ENCODE measurements around the gene CAPRIN1. TPM values are rescaled to one million over a fixed set of nuclear protein-coding genes. Genes with fewer than 3 reads are reported as not detected.

The CAPRIN1 gene, protein sequence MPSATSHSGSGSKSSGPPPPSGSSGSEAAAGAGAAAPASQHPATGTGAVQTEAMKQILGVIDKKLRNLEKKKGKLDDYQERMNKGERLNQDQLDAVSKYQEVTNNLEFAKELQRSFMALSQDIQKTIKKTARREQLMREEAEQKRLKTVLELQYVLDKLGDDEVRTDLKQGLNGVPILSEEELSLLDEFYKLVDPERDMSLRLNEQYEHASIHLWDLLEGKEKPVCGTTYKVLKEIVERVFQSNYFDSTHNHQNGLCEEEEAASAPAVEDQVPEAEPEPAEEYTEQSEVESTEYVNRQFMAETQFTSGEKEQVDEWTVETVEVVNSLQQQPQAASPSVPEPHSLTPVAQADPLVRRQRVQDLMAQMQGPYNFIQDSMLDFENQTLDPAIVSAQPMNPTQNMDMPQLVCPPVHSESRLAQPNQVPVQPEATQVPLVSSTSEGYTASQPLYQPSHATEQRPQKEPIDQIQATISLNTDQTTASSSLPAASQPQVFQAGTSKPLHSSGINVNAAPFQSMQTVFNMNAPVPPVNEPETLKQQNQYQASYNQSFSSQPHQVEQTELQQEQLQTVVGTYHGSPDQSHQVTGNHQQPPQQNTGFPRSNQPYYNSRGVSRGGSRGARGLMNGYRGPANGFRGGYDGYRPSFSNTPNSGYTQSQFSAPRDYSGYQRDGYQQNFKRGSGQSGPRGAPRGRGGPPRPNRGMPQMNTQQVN
- total RNA-seq = 160 and 191 TPM in 2 replicates

DNA sequence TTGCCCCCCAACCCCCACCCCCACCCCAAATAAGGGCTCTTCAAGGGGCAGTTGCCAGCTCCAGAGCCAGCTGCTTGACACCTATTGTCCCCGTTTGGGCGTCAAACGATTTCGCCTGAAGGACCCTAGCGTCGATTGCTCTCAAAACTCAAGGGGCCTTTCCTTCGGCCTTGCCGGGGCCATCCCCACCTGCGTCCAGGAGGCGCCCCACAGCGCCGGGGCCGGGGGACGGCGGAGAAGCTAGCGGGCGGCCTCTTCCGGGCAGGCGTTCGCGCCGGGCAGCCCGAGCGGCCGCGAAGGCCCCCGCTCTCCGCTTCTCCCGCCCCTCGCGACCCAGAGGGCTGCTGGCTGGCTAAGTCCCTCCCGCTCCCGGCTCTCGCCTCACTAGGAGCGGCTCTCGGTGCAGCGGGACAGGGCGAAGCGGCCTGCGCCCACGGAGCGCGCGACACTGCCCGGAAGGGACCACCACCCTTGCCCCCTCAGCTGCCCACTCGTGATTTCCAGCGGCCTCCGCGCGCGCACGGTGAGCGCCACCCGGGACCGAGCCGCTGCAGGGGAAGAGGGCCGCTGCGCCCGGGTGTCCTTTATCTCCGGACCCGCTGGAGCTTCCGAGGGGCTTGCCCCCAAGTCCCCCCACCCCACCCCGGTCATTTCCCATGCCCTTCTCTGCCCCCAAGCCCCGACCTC lies at the start of gene CAPRIN1:
TSS of gene CAPRIN1 (plus strand) at position 383 of the 687 bp plus-strand sequence. CDS start 690 bp downstream, outside the sequence.

DNA sequence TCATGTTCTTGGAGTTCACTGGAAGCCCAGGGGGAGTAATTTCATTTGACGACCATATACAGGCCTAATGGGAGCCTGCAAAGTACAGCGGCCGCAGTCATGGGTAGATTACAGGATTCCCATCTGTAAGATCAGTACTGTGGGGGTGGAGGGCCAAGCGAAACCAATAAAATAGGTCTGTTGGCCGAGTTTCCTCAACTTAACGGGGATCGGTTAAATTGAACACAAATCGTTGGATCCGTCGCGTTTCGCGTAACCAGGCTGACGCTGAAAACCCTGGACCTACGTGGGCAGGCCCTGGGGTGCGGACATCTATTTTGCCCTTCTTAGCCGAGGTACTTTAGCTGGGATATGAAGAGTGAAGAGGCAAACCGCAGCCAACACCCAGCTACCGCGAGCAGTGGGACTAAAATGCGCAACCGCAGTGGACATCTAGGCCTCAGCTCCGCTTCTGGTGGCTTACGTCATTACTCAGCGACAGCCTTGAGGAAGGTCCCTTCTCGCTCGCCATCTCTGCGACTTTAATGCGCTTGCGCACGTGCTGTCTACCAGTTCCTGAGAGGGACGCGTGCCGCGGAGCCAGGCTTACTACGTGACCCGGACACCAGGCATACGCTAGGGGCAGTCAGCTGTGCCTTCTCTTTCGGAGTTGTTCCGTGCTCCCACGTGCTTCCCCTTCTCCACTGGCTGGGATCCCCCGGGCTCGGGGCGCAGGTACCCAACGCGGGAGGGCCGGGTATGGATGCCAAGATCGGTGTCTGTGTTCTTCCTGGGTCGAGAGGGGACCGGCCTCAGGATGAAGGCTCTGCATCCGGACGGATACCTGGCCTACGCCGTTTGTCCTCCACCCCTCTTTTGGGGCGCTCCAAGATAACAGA lies 53.8 kb downstream of the CAPRIN1 start, which contains the start of gene NAT10:
TSS of gene NAT10 (plus strand) at position 551 of the 878 bp plus-strand sequence. CDS start 2,597 bp downstream, outside the sequence.

Other genes with a start within 250 kb of the CAPRIN1 start
- gene LMO2, start 159.7 kb upstream of the CAPRIN1 start, total RNA-seq = 0.39 and 2.2 TPM in 2 replicates
- gene NAT10, start 53.9 kb downstream of the CAPRIN1 start, total RNA-seq = 23.9 and 28.4 TPM in 2 replicates